Muscle layer of duodenum (tissue), 2 donors: ENCODE measurements around the gene TSTD1.
A peak's percentile ranks its signal among the peaks of the same experiment; 100 is the strongest.
"Not testable (repeated sequence)": the region's sequence is repeated elsewhere in the genome, so short reads cannot be mapped to it uniquely, and the experiment has no call there.

Source experiments
- H3K27ac ChIP-seq: one replicate; pipeline ENCODE4 v1.7.0; 2013; ENCODE audit warnings: mild to moderate bottlenecking, low read length
- H3K27me3 ChIP-seq: one replicate; pipeline ENCODE4 v1.7.0; 2013; ENCODE audit warnings: low read depth, mild to moderate bottlenecking, control low read depth, low read length
- H3K36me3 ChIP-seq, 2 donors: one replicate each; pipeline ENCODE4 v1.7.0; 2013; ENCODE audit warnings: low read length in 2 of 2, control low read depth in 1 of 2, mild to moderate bottlenecking in 1 of 2; ENCODE audit not compliant: insufficient read depth in 2 of 2, control insufficient read depth in 1 of 2
- H3K4me1 ChIP-seq, 2 donors: one replicate each; pipeline ENCODE4 v1.7.0; 2013; ENCODE audit warnings: low read length in 2 of 2, mild to moderate bottlenecking in 2 of 2, control low read depth in 1 of 2, moderate library complexity in 1 of 2; ENCODE audit not compliant: insufficient read depth in 2 of 2, control insufficient read depth in 1 of 2
- H3K4me3 ChIP-seq, 2 donors: one replicate each; pipeline ENCODE4 v1.7.0; 2013; ENCODE audit warnings: low read length in 2 of 2, low read depth in 1 of 2, mild to moderate bottlenecking in 1 of 2
- H3K9me3 ChIP-seq, 2 donors: one replicate each; pipeline ENCODE4 v1.7.0; 2013; ENCODE audit warnings: low read length in 2 of 2, control low read depth in 1 of 2, mild to moderate bottlenecking in 1 of 2; ENCODE audit not compliant: control insufficient read depth in 1 of 2
- donor health status: healthy.

The TSTD1 gene

GRCh38 chr1:161017181-161017580 is 21.6 kb downstream of the TSTD1 start:
- H3K9me3 ChIP-seq, H3K36me3 ChIP-seq, H3K4me3 ChIP-seq, H3K27me3 ChIP-seq: not testable (repeated sequence)
- Histone ChIP-seq H3K4me1 (peaks cover 13 to 19% of the 10 kb centered on the region in 2 donors), H3K27ac (peak overlapping the region; percentile 47)

GRCh38 chr1:161016683-161017082 is 22.1 kb downstream of the TSTD1 start:
- not testable (repeated sequence) for H3K36me3 ChIP-seq, H3K27ac ChIP-seq, H3K4me3 ChIP-seq, H3K27me3 ChIP-seq, H3K9me3 ChIP-seq
- H3K4me1 ChIP-seq, result peaks cover 13 to 22% of the 10 kb centered on the region in 2 donors

GRCh38 chr1:161013488-161014230 is 25.1 kb downstream of the TSTD1 start:
- H3K4me1 ChIP-seq, result peaks cover 0 to 19% of the 10 kb centered on the region in 2 donors
- no peaks in the 10 kb centered on the region for H3K27me3 ChIP-seq
- no peaks in the 10 kb centered on the region for H3K9me3 ChIP-seq
- peak overlapping the region in 1 of 2 donors; percentile 47 for H3K4me3 ChIP-seq
- peak overlapping the region; percentile 97 for H3K27ac ChIP-seq
- H3K36me3 ChIP-seq, result no peaks in the 10 kb centered on the region

GRCh38 chr1:161013131-161013487 is 25.7 kb downstream of the TSTD1 start:
- Histone ChIP-seq H3K9me3 (no peaks in the 10 kb centered on the region), H3K36me3 (no peaks in the 10 kb centered on the region), H3K27ac (peak overlapping the region; percentile 97), H3K4me3 (peak overlapping the region in 1 of 2 donors; percentile 35), H3K4me1 (peaks cover 0 to 18% of the 10 kb centered on the region in 2 donors), H3K27me3 (no peaks in the 10 kb centered on the region)

- no peaks in the 10 kb centered on the region for H3K36me3 ChIP-seq
- peak overlapping the region; percentile 27 for H3K27ac ChIP-seq
- H3K9me3 ChIP-seq, result no peaks in the 10 kb centered on the region
- H3K4me1 ChIP-seq, result peaks cover 0 to 15% of the 10 kb centered on the region in 2 donors
- no peaks in the 10 kb centered on the region for H3K27me3 ChIP-seq
- no peak overlapping the region for H3K4me3 ChIP-seq
These were observed 26.3 kb downstream of the TSTD1 start for GRCh38 chr1:161012420-161012819.

- no peaks in the 10 kb centered on the region for H3K36me3 ChIP-seq
- no peak overlapping the region for H3K4me3 ChIP-seq
- no peaks in the 10 kb centered on the region for H3K27me3 ChIP-seq
- H3K4me1 ChIP-seq, result peaks cover 0 to 15% of the 10 kb centered on the region in 2 donors
- H3K9me3 ChIP-seq, result no peaks in the 10 kb centered on the region
- H3K27ac ChIP-seq, result no peak overlapping the region
These were observed 29.1 kb downstream of the TSTD1 start for GRCh38 chr1:161009602-161010211.

GRCh38 chr1:161008869-161009510 is 29.8 kb downstream of the TSTD1 start:
- H3K27ac ChIP-seq, result no peak overlapping the region
- H3K27me3 ChIP-seq, result no peaks in the 10 kb centered on the region
- H3K4me3 ChIP-seq, result no peak overlapping the region
- H3K4me1 ChIP-seq, result peaks cover 0 to 11% of the 10 kb centered on the region in 2 donors
- no peaks in the 10 kb centered on the region for H3K9me3 ChIP-seq
- no peaks in the 10 kb centered on the region for H3K36me3 ChIP-seq

- Histone ChIP-seq H3K9me3 (no peaks in the 10 kb centered on the region), H3K4me1 (peaks cover 0 to 3% of the 10 kb centered on the region in 2 donors), H3K27me3 (no peaks in the 10 kb centered on the region), H3K27ac (no peak overlapping the region), H3K36me3 (no peaks in the 10 kb centered on the region), H3K4me3 (no peak overlapping the region)
These were observed 31.4 kb downstream of the TSTD1 start for GRCh38 chr1:161007369-161007768.

GRCh38 chr1:161006563-161006962 is 32.2 kb downstream of the TSTD1 start:
- Histone ChIP-seq H3K4me1 (no peaks in the 10 kb centered on the region), H3K27ac (no peak overlapping the region), H3K9me3 (no peaks in the 10 kb centered on the region), H3K4me3 (no peak overlapping the region), H3K36me3 (no peaks in the 10 kb centered on the region), H3K27me3 (no peaks in the 10 kb centered on the region)

- H3K9me3 ChIP-seq, result no peaks in the 10 kb centered on the region
- H3K4me1 ChIP-seq, result no peaks in the 10 kb centered on the region
- H3K27ac ChIP-seq, result no peak overlapping the region
- no peaks in the 10 kb centered on the region for H3K27me3 ChIP-seq
- H3K36me3 ChIP-seq, result peaks cover 13 to 23% of the 10 kb centered on the region in 2 donors
- no peak overlapping the region for H3K4me3 ChIP-seq
These were observed 37.2 kb downstream of the TSTD1 start for GRCh38 chr1:161001525-161001924.

GRCh38 chr1:161000736-161001480 is 37.9 kb downstream of the TSTD1 start:
- no peaks in the 10 kb centered on the region for H3K9me3 ChIP-seq
- H3K36me3 ChIP-seq, result peaks cover 13 to 23% of the 10 kb centered on the region in 2 donors
- no peak overlapping the region for H3K4me3 ChIP-seq
- no peaks in the 10 kb centered on the region for H3K4me1 ChIP-seq
- no peak overlapping the region for H3K27ac ChIP-seq
- H3K27me3 ChIP-seq, result no peaks in the 10 kb centered on the region
